Colonic mucosa (tissue), 2 donors: ENCODE measurements around the gene FAAP20. TPM values are rescaled to one million over a fixed set of nuclear protein-coding genes. Genes with fewer than 3 reads are reported as not detected.

Experiments
- total RNA-seq, 2 donors: library from RNA; stranded (reverse); fragmentation: NEBNext Ultra II Directional in 1 of 2; extraction: Animal tissue kit (Norgen Biotek cat#: 25700) in 1 of 2; gene quantifications; one replicate each; pipeline ENCODE4 v1.2.1, GENCODE V29; 2021
- donor health status: DM: no; HTN: no; CAD: no.
- donor health status: DM: no; HTN: no; CAD: no.

The FAAP20 gene
- total RNA-seq, 2 donors from 2014 or later, result 29.9 to 53.7 TPM

Other genes with a start within 250 kb of the FAAP20 start
- under 1 TPM; 0.10 to 0.16 TPM for gene CFAP74, start 191.0 kb downstream of the FAAP20 start, total RNA-seq
- under 1 TPM; 0.15 to 0.21 TPM for gene GABRD, start 175.4 kb downstream of the FAAP20 start, total RNA-seq
- gene PRKCZ, start 144.4 kb downstream of the FAAP20 start, total RNA-seq, result 10 to 100 TPM; 50.4 to 72.2 TPM
- gene SKI, start 33.5 kb upstream of the FAAP20 start, total RNA-seq, result 10 to 100 TPM; 31.0 to 36.1 TPM
- gene MORN1, start 196.8 kb upstream of the FAAP20 start, total RNA-seq, result 10 to 100 TPM; 11.3 to 18.9 TPM
- 100 to 1,000 TPM; 190 to 216 TPM for gene RER1, start 197.1 kb upstream of the FAAP20 start, total RNA-seq
- gene PEX10, start 217.8 kb upstream of the FAAP20 start, total RNA-seq, result 10 to 100 TPM; 15.0 to 22.7 TPM